Right renal cortex interstitium (tissue), 3 donors: ENCODE data around the gene KLHL34. TPM values are rescaled to one million over a fixed set of nuclear protein-coding genes. Genes with fewer than 3 reads are reported as not detected.

Experiments used
- DNase-seq, 3 donors: peaks; one replicate each; pipeline ENCODE4 v3.0.0-alpha.2; 2013; ENCODE audit warnings: low read depth in 3 of 3, low spot score in 2 of 3
- polyA plus RNA-seq, 3 donors: library from polyadenylated mRNA; unstranded; fragments of 120-200 nt; gene quantifications; one replicate each; pipeline ENCODE4 v1.2.1, GENCODE V29; 2013; ENCODE audit not compliant: insufficient read length in 3 of 3

The KLHL34 gene
- polyA plus RNA-seq, 3 donors, result 0.06 to 0.10 (median 0.07) TPM

DNA sequence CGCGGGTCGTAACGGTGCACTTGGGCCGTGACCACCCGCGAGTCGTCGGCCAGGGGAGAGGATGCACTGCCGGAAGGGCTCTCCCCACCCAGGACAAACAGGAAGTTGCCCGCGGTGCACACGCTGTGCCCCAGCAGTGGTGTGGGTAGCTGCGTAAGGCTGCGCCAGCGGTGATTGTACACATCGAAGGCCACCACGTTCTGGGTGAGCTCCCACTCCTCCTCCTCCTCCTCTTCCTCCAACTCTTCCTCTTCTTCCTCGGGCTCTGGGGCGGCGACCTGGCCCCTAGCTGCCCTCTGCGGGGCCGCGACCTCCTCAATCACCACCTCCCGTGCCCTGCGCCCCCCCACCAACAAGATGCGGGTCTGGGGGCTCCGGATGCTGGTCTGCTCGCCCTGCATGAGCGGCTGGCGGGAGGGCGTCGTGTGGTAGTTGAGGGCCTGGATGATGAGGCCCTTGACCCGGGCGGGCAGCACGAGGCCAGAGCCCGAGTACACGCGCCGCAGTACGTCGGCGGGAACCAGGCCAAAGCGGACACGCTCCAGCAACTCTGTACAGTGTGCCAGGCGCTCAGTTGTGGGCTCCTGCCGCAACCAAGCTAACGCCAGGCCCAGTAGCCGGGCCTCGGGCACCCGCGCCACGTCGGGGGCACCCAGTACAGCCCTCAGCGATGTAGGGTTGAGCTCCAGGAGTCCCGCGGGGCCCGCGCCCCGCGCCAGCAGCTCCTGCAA lies 1.4 kb downstream of the KLHL34 start:
- no peak for DNase-seq

DNA sequence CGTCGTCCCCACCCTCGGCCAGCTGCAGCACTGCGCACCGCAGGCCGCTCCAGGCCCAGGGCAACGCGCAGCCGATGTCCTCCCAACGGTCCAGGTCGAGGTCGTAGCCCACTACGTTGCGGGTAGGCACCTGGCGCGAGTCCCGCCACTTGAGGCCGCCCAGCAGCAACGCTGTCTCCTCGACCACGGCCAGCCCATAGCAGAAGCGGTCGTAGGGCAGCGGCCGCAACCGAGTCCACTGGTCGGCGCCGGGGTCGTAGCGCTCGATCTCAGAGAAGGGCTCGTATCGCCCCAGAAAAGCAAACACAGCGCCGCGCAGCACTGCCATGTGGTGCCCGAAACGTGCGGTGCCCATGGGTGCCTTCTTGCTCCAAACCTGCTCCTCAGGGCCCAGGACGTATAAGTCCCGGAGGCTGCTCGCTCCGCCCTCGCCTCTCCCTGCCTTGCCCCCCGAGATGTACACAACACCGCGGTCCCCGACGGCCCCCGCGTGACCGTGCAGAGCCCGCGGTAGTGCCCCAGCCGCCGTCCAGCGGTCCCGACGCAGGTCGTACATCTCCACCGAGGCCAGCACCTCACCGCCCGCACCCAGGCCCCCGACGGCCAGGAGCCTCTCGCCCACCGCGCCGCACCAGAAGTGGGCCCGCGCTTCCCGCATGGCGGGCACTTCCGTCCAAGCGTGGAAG lies 2.1 kb downstream of the KLHL34 start:
- no peak for DNase-seq

DNA sequence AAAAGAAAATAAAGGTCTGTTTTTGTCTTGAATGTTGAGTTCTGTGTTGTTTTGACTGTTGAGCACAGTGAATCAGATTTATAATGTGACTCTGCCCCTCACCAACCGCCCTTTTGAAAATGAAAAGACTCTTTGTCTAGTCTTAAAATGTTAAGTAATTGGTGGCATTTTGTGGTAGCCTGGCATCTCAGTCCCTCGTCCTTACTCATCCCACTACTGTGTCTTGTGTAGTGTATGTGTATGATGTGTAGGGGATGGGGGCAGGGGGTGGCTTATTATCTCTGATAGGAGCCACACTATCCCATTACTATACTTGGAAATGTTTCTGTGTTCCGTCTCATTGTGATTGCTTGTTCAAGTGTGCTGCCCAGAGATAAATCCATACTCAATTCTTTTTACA lies 12.2 kb downstream of the KLHL34 start:
- DNase-seq, result no peak

DNA sequence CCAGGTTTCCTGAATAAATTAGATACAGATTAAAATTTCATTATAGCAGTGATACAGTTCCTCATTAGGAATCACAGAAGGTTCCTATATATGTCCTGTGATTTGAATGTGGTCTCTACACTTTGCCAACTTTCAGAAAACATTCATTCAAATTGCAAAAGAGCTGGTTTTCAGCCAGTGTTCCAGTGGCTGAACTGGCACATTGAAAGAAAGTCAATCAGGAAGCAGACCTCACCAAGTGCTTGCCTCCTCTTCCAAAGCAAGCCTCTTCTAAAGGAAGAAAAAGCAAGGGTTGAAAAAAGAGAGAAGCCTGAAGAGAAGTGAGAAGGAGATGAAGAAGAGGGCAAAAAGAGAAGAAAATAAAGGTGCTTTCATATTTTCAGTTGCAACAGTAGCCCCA lies 12.7 kb downstream of the KLHL34 start:
- DNase-seq, result no peak

DNA sequence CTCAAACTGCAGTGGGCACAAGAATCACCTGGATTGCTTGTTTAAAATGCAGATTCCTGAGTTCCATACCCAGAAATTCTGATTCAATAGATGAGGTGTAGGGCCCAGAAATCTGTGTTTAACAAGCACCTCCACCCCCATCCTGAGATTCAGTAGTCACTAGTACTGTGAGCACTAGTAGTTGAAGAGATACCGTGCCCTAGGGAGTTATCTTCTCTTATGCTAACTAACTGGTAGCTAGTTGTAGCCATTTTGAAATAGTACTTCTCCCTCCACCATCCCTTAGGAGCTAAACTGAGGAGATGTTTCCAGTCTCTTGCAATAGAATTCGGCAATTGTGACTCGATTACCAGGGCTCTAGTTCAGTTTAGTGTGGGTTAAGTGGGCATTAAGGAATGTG lies 18.4 kb downstream of the KLHL34 start:
- no peak for DNase-seq

DNA sequence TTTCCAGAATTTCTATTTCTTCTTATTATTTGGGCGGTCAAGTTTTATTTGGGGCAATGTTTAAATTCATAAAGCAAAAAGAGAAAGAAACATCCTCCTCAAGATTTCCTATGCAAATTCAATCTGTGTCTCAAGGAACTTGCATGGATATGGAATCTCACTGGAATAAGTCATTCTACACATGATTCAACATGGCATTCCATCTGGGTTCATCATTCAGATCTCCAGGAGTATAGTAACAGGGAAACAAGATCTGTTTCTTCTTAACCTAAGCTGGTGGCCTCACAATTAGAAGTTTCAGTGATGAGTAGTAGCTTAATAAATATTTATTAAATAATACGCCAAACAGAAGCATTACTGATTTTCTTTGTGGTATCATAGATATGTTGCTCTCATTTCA lies 19.8 kb downstream of the KLHL34 start:
- no peak for DNase-seq

DNA sequence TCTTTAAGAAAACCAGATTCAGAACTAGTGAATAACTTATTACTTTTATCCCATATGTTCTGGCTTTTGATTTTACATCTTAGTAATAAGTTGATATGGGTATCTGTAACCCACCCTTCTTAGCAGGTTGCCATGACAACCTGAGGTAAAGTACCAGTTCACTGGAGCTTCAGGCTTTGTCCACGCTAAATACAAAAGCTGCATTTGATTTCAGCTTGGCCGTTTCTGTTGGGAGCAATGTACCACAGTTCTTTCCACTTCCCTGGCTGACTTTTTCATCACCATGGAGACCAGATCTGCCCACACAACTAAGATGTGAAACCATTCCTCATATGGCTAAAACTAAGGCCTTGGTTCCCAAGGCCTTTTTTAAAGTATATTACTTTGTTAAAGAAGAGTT lies 26.1 kb downstream of the KLHL34 start:
- no peak for DNase-seq

DNA sequence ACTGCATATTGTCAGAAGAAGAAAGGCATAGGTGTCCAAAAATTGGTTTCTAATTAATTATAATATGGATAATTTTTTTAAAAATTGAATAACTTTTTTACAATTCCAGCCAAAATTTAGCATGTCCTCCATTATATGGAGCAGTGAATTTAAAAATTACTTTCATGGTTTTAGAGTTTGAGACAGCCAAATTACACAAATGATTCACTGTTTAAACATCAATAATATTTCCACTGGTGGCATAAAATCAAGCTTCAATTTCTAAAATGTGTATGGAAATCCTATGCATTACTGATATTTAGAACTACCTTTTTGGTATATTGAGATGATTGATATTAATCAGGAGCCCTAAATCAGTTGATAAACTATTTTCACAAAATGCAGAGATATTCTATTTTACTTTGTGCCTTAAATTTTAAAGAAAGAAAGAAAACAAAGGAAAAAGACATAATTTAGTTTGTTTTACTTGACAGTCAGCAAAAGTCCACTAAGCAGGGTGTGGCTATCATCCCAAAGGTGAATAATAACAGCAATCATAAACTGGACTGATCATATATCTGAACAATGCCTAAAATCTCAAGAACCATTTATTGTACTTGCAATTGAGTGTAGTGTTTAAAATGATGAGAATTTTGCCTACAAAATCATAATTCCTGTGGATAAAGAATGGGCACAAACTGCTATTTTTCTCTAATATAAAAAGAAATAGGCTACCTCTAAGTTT lies 34.2 kb downstream of the KLHL34 start:
- no peak for DNase-seq

DNA sequence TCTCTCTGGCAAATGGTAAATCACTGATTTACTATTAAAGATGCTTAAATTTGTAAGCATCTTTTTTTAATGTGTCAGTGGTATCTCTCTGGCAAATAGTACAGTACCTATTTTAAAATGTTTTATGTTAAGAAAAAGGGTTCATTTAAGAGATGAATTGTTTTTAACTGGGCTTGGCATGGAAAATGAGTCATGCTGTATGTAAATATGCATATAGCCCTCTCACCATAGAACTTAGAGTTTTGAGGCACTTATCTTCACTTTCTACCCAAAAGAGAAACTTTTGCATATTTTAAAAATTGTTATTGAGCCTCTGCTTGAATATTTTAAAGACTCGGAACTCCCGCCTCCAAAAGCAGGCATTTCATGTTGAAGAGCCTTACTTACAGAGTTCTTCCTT lies 37.9 kb downstream of the KLHL34 start:
- DNase-seq, result no peak

DNA sequence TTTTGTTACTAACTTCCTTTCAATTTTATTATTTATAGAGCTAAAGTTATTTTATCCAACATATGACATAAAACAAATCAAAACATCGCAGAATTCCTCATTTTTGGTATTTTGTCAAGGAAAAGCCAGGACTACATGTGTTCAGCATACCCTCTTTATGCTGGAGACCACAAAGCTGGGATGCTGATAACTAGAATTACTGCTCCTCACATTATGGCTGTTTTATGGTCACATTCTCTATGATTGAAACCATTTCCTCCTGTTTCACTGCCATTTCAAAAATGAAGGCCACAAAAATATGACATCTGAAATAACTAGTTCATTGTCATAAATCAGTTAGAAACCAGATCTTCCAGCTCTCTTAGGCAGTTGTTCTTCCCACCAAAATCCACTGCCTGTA lies 41.7 kb downstream of the KLHL34 start:
- no peak for DNase-seq

DNA sequence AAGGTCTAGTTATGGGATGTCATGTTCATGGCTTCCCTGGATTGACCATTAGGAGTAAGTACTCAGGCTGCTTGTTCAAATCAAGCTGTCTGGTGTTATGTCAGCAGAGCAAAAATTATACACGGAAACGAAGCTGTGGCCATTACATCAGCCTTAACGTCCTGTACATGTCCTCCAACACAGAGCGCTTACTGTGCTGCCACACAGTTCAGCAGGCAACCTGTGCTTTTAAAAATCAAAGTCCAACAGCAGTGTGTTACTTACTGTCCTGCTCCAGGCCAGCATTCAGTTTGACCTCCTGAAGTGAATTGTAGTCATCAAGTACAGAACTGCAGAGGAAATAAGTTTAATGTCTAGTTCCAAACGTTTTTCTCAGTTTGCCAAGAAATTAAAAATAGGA lies 46.0 kb downstream of the KLHL34 start:
- no peak for DNase-seq

DNA sequence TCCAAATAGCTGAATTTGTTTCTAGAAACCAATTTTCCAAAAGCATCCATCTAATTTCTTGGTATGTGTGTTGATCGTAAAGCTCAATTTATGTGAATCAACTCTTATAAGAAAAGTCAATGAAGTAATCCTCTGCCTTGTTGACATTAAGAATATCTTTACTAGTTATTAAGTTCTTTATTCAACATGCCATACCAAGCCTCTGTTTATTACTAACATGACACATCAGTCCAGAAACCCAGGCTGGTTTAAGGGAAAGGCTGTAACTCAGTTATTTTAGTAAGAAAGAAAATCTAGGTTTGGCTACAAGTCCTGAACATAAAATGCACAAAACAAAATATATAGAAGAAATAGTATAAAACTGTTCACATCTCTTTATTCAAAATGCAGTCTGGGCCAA lies 48.0 kb downstream of the KLHL34 start:
- DNase-seq, result no peak

DNA sequence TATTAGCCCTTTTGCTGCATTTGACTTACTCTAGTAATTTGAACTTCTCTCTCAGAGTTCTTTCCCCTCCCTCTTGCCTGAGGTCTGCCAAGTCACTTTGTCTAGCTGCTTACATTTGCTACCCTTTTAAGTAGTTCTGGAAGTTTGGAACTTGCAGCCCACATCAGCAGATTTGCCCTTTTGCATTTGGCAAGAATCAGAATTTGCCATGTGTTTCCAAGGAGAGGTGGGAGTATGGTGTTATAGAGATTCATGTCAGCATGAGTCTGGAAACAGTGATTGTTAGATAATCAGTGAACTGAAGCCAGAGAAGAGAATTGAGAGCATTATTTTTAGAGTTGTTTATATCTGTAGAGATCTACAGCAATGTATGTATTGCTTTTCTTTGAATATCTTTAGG lies 52.1 kb downstream of the KLHL34 start:
- no peak for DNase-seq

Other genes starting within 250 kb of the KLHL34 start
- gene SMPX, start 99.8 kb upstream of the KLHL34 start, polyA plus RNA-seq, result under 1 TPM; 0.28 to 0.78 (median 0.50) TPM
- gene MBTPS2, start 181.3 kb upstream of the KLHL34 start, polyA plus RNA-seq, result 10 to 100 TPM; 32.9 to 37.3 (median 37.1) TPM
- gene YY2, start 197.7 kb upstream of the KLHL34 start, polyA plus RNA-seq, result 1 to 10 TPM; 2.3 to 2.8 (median 2.5) TPM